OCI-LY7 (cell line): ENCODE measurements around the gene FOXN3.

Experiments
- CTCF ChIP-seq: fragments of 200-600 bp; sonication (generic); conservative IDR thresholded peaks from 2 replicates; pipeline ENCODE4 v1.5.1; 2014; ENCODE audit warnings: mild to moderate bottlenecking, antibody characterized with exemption, low read length, moderate library complexity, mixed read lengths
- EZH2phosphoT487 ChIP-seq: fragments of 200-600 bp; sonication (generic); IDR thresholded peaks from 2 replicates; pipeline ENCODE4 v1.6.1; 2018; ENCODE audit warnings: low read depth, borderline replicate concordance, mild to moderate bottlenecking, mixed run types, antibody characterized with exemption, low read length, moderate library complexity, mixed read lengths

DNA sequence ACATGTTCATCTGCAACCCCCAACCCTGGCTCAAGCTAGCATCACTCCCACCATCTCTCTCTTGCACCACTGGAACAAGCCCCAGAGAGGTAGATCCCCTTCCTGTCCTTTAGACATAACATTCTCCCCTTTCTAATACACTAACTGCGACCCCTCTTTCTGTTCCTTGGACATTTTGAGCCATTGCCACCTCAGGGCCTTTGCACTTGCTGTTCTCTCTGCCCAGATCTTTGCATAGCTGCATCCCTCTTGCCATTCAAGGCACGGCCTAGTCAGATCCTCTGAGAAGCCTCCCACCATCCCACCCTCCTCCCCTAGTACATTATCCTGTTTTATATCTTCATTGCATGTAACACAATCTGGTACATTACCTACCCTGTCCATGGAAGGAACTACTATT lies 16.5 kb downstream of the FOXN3 start:
- no peak for TF ChIP-seq CTCF
- TF ChIP-seq EZH2phosphoT487: no peak
